CD4-positive, alpha-beta T cell treated with Interleukin-12 subunit alpha and Interleukin-12 subunit beta, for 1 hour (primary cell): ENCODE results near the gene ATAD2B.

Experiments
- DNase-seq: peaks from one replicate; pipeline ENCODE4 v3.0.0-alpha.2; 2020

Gene ATAD2B

GRCh38 chr2:23905155-23905554 is 21.8 kb downstream of the ATAD2B start:
- DNase-seq, result no peak

GRCh38 chr2:23904692-23905091 is 22.2 kb downstream of the ATAD2B start:
- no peak for DNase-seq

- DNase-seq, result no peak
These were observed 22.7 kb downstream of the ATAD2B start for GRCh38 chr2:23904215-23904614.

- DNase-seq, result no peak
These were observed 23.9 kb downstream of the ATAD2B start for GRCh38 chr2:23903034-23903433.

- DNase-seq, result no peak
These were observed 24.7 kb downstream of the ATAD2B start for GRCh38 chr2:23901966-23902846.

- DNase-seq, result no peak
These were observed 26.2 kb downstream of the ATAD2B start for GRCh38 chr2:23900541-23901322.

GRCh38 chr2:23900133-23900532 is 26.8 kb downstream of the ATAD2B start:
- no peak for DNase-seq

GRCh38 chr2:23871206-23871605 is 55.7 kb downstream of the ATAD2B start:
- no peak for DNase-seq

GRCh38 chr2:23867449-23867848 is 59.5 kb downstream of the ATAD2B start:
- DNase-seq, result no peak

- no peak for DNase-seq
These were observed 64.1 kb downstream of the ATAD2B start for GRCh38 chr2:23862716-23863426.

GRCh38 chr2:23861952-23862351 is 65.0 kb downstream of the ATAD2B start:
- DNase-seq, result no peak

- DNase-seq, result no peak
These were observed 66.9 kb downstream of the ATAD2B start for GRCh38 chr2:23859983-23860382.

GRCh38 chr2:23859234-23859633 is 67.7 kb downstream of the ATAD2B start:
- no peak for DNase-seq

GRCh38 chr2:23850564-23851256 is 76.2 kb downstream of the ATAD2B start:
- DNase-seq, result no peak

- DNase-seq, result no peak
These were observed 82.0 kb downstream of the ATAD2B start for GRCh38 chr2:23844905-23845304.

GRCh38 chr2:23843051-23843976 is 83.6 kb downstream of the ATAD2B start:
- no peak for DNase-seq

- DNase-seq, result no peak
These were observed 86.9 kb downstream of the ATAD2B start for GRCh38 chr2:23839919-23840578.

- no peak for DNase-seq
These were observed 87.9 kb downstream of the ATAD2B start for GRCh38 chr2:23838996-23839395.

- no peak for DNase-seq
These were observed 88.3 kb downstream of the ATAD2B start for GRCh38 chr2:23838581-23838980.

GRCh38 chr2:23837871-23838270 is 89.1 kb downstream of the ATAD2B start:
- DNase-seq, result no peak

GRCh38 chr2:23836971-23837565 is 89.9 kb downstream of the ATAD2B start:
- DNase-seq, result no peak
